ENCODE data around the gene RCSD1.
A peak's percentile ranks its signal among the peaks of the same experiment; 100 is the strongest.

RCSD1 gene

GRCh38 chr1:167627865-167628641 is 2.0 kb upstream of the RCSD1 start:
- Histone ChIP-seq H4K20me1 (ENCODE audit: insufficient read depth, low read length) (peaks cover 14% of the 10 kb centered on the region), H3K27ac (ENCODE audit: low read length) (peak overlapping the region; percentile 97), H3K4me3 (ENCODE audit: low read depth in 1 of 2, low read length in 2 of 2) (peak overlapping the region; percentile 43 to 76; a peak in 2 of 4 replicates), H3K9ac (ENCODE audit: low read depth, low read length) (peak overlapping the region; percentile 99), H3K4me2 (ENCODE audit: insufficient read depth, low read length) (peak overlapping the region; percentile 79), H3K9me3 (ENCODE audit: insufficient read depth, low read length, severe bottlenecking) (no peaks in the 10 kb centered on the region), H3K27me3 (ENCODE audit: insufficient read depth, low read length, poor library complexity) (no peaks in the 10 kb centered on the region), H3K4me1 (ENCODE audit: insufficient read depth, low read length) (peaks cover 85% of the 10 kb centered on the region), H2AFZ (ENCODE audit: low read depth, low read length) (0 out of 2 replicates have a peak overlapping the region, but pooled peaks have one; percentile 1), H3K79me2 (ENCODE audit: insufficient read depth, low read length) (peaks cover 46% of the 10 kb centered on the region), H3K36me3 (ENCODE audit: insufficient read depth, low read length) (peaks cover 30% of the 10 kb centered on the region)
- TF ChIP-seq CTCF (IDR thresholded peaks at IDR 0.05; ENCODE audit: borderline replicate concordance, extremely low read depth, low read length, poor library complexity, severe bottlenecking) = peak; percentile 12
- no peak for TF ChIP-seq EZH2 (IDR thresholded peaks at IDR 0.05; ENCODE audit: borderline replicate concordance, low read depth, low read length, severe bottlenecking)
- ATAC-seq (ENCODE audit: insufficient read depth, low read depth) (peak; percentile 70), DNase-seq (peak; percentile 94)

GRCh38 chr1:167628741-167629515 is 1.1 kb upstream of the RCSD1 start:
- Histone ChIP-seq H3K36me3 (ENCODE audit: insufficient read depth, low read length) (peaks cover 38% of the 10 kb centered on the region), H3K9ac (ENCODE audit: low read depth, low read length) (peak overlapping the region; percentile 99), H3K4me2 (ENCODE audit: insufficient read depth, low read length) (peak overlapping the region; percentile 79), H3K4me3 (ENCODE audit: low read depth in 1 of 2, low read length in 2 of 2) (peak overlapping the region; percentile 43 to 76), H2AFZ (ENCODE audit: low read depth, low read length) (0 out of 2 replicates have a peak overlapping the region, but pooled peaks have one; percentile 1), H3K79me2 (ENCODE audit: insufficient read depth, low read length) (peaks cover 54% of the 10 kb centered on the region), H4K20me1 (ENCODE audit: insufficient read depth, low read length) (peaks cover 22% of the 10 kb centered on the region), H3K4me1 (ENCODE audit: insufficient read depth, low read length) (peaks cover 85% of the 10 kb centered on the region), H3K27me3 (ENCODE audit: insufficient read depth, low read length, poor library complexity) (no peaks in the 10 kb centered on the region), H3K27ac (ENCODE audit: low read length) (peak overlapping the region; percentile 97), H3K9me3 (ENCODE audit: insufficient read depth, low read length, severe bottlenecking) (no peaks in the 10 kb centered on the region)
- DNase-seq = peak; percentile 74
- TF ChIP-seq EZH2 (IDR thresholded peaks at IDR 0.05; ENCODE audit: borderline replicate concordance, low read depth, low read length, severe bottlenecking) (no peak), CTCF (IDR thresholded peaks at IDR 0.05; ENCODE audit: borderline replicate concordance, extremely low read depth, low read length, poor library complexity, severe bottlenecking) (no peak)
- ATAC-seq (ENCODE audit: insufficient read depth, low read depth) = peak; percentile 21

GRCh38 chr1:167630568-167631385 is 745 bp downstream of the RCSD1 start:
- Histone ChIP-seq H3K4me3 (ENCODE audit: low read depth in 1 of 2, low read length in 2 of 2) (peak overlapping the region; percentile 75 to 76), H3K27me3 (ENCODE audit: insufficient read depth, low read length, poor library complexity) (no peaks in the 10 kb centered on the region), H4K20me1 (ENCODE audit: insufficient read depth, low read length) (peaks cover 37% of the 10 kb centered on the region), H2AFZ (ENCODE audit: low read depth, low read length) (peak overlapping the region; percentile 55; the same call in 1 of the 2 replicates), H3K4me2 (ENCODE audit: insufficient read depth, low read length) (peak overlapping the region; percentile 79), H3K79me2 (ENCODE audit: insufficient read depth, low read length) (peaks cover 73% of the 10 kb centered on the region), H3K9me3 (ENCODE audit: insufficient read depth, low read length, severe bottlenecking) (no peaks in the 10 kb centered on the region), H3K9ac (ENCODE audit: low read depth, low read length) (peak overlapping the region; percentile 99), H3K36me3 (ENCODE audit: insufficient read depth, low read length) (peaks cover 55% of the 10 kb centered on the region), H3K4me1 (ENCODE audit: insufficient read depth, low read length) (peaks cover 86% of the 10 kb centered on the region), H3K27ac (ENCODE audit: low read length) (peak overlapping the region; percentile 97)
- TF ChIP-seq EZH2 (IDR thresholded peaks at IDR 0.05; ENCODE audit: borderline replicate concordance, low read depth, low read length, severe bottlenecking) = no peak
- TF ChIP-seq CTCF (IDR thresholded peaks at IDR 0.05; ENCODE audit: borderline replicate concordance, extremely low read depth, low read length, poor library complexity, severe bottlenecking) = no peak
- DNase-seq (peak; percentile 49), ATAC-seq (ENCODE audit: insufficient read depth, low read depth) (no peak)
